Neutrophil (primary cell): ENCODE measurements around the gene PSMD12.
A peak's percentile ranks its signal among the peaks of the same experiment; 100 is the strongest.

ENCODE experiments used
- H3K27ac ChIP-seq: fragments of 200-600 bp; sonication (generic); 2 replicates; pipeline ENCODE4 v1.5.1; 2016; ENCODE audit warnings: mild to moderate bottlenecking, moderate library complexity
- H3K27me3 ChIP-seq: fragments of 200-600 bp; sonication (generic); 2 replicates; pipeline ENCODE4 v1.6.0; 2016; ENCODE audit warnings: mild to moderate bottlenecking
- H3K36me3 ChIP-seq: fragments of 200-600 bp; sonication (generic); 2 replicates; pipeline ENCODE4 v1.5.1; 2017
- H3K4me1 ChIP-seq, 2 experiments: fragments of 200-600 bp in 1 of 2; sonication (generic) in 1 of 2; 1 replicate in 1 of 2; 2 replicates in 1 of 2; pipeline versions ENCODE4 v1.5.1 to v1.6.1; 2013 to 2016; ENCODE audit warnings: low read depth in 1 of 2, low read length in 1 of 2, mild to moderate bottlenecking in 1 of 2, moderate library complexity in 1 of 2; ENCODE audit not compliant: control insufficient read depth in 1 of 2, insufficient read depth in 1 of 2
- H3K4me3 ChIP-seq, 2 experiments: fragments of 200-600 bp in 1 of 2; sonication (generic) in 1 of 2; 1 replicate in 1 of 2; 2 replicates in 1 of 2; pipeline ENCODE4 v1.5.1; 2013 to 2016; ENCODE audit warnings: low read depth in 1 of 2, low read length in 1 of 2, mild to moderate bottlenecking in 1 of 2, moderate library complexity in 1 of 2
- H3K9me3 ChIP-seq: fragments of 200-600 bp; sonication (generic); 2 replicates; pipeline ENCODE4 v1.5.1; 2016
- TF ChIP-seq, protein P1 (sequence below): fragments of 200-600 bp; sonication (generic); IDR thresholded peaks from 2 replicates; pipeline ENCODE4 v1.5.1; 2016; ENCODE audit warnings: antibody characterized with exemption

Gene PSMD12

DNA sequence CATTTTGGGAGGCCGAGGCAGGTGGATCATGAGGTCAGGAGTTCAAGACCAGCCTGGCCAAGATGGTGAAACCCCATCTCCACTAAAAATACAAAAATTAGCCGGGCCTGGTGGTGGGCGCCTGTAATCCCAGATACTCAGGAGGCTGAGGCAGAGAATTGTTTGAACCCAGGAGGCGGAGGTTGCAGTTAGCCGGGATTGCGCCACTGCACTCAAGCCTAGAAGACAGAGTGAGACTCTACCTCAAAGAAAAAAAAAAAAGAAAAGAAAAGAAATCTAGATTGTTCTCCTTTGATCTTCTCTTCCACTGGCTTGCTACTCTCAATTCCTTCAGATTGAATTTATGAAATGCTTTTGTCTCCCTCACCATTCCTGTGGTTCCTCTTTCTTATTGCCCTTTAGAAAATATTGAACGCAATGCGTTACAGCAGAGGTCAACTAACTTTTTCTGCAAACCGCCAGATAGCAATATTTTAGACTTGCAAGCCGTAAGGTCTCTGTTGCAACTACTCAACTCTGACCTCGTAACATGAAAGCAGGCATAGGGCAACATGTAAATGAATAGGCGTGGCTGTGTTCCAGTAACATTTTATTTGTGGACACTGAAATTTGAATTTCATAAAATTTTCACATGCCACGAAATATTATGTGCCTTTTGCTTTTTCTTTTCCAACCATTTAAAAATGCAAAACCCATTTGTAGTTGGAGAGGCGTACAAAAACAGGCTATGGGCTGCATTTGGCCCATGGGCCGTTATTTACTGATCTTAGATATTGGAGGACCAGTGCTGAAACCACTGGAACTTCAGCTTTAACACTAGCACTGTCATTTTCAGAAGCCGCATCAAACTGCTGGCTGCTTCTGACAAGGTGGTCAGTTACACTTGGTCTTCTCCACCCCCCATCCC lies 35.5 kb upstream of the PSMD12 start:
- Histone ChIP-seq H3K27me3 (no peaks in the 10 kb centered on the region), H3K36me3 (no peaks in the 10 kb centered on the region), H3K9me3 (no peaks in the 10 kb centered on the region), H3K27ac (peak overlapping the region; percentile 64), H3K4me3 (no peak overlapping the region), H3K4me1 (peaks cover 26 to 29% of the 10 kb centered on the region in 2 experiments)
- TF ChIP-seq, protein P1, sequence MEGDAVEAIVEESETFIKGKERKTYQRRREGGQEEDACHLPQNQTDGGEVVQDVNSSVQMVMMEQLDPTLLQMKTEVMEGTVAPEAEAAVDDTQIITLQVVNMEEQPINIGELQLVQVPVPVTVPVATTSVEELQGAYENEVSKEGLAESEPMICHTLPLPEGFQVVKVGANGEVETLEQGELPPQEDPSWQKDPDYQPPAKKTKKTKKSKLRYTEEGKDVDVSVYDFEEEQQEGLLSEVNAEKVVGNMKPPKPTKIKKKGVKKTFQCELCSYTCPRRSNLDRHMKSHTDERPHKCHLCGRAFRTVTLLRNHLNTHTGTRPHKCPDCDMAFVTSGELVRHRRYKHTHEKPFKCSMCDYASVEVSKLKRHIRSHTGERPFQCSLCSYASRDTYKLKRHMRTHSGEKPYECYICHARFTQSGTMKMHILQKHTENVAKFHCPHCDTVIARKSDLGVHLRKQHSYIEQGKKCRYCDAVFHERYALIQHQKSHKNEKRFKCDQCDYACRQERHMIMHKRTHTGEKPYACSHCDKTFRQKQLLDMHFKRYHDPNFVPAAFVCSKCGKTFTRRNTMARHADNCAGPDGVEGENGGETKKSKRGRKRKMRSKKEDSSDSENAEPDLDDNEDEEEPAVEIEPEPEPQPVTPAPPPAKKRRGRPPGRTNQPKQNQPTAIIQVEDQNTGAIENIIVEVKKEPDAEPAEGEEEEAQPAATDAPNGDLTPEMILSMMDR, result no peak

DNA sequence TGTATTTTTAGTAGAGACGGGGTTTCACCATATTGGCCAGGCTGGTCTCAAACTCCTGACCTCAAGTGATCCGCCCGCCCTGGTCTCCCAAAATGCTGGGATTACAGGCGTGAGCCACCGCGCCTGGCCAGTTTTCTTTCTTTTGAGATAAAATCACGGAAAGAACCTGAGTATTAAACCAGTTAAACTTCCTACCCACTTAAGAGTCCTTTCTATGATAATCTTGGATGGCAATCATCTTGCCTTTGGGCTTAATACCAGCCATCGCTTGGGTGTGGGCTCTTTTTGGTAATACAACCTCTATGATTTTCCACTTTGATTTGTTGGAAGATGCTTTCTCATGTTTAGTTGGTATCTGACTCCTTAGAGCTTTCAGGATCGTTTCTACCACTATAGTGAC lies 34.7 kb upstream of the PSMD12 start:
- TF ChIP-seq, protein P1, result no peak
- Histone ChIP-seq H3K27me3 (no peaks in the 10 kb centered on the region), H3K36me3 (no peaks in the 10 kb centered on the region), H3K9me3 (no peaks in the 10 kb centered on the region), H3K27ac (peak overlapping the region; percentile 64), H3K4me1 (peaks cover 26 to 29% of the 10 kb centered on the region in 2 experiments), H3K4me3 (no peak overlapping the region)

DNA sequence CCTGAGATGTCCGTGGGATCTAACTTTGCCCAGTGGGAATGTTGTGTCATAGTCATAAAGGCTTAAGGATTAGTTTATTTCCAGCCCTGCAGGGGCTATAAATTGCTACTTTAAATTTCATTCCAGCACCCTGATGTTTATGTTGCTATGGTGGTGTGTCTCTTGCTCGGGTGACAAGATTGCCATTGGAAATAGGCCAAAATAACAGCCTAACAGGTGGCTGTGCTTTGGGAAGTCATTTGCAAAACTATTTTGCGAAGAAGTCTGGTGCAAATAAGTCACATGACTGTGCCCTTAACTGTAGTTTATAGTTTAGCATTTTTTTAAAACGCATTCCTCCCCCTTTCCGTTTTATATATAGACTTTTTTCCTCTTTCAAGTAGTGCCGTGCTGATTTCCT lies 33.8 kb upstream of the PSMD12 start:
- TF ChIP-seq, protein P1, result no peak
- no peaks in the 10 kb centered on the region for H3K27me3 ChIP-seq
- no peak overlapping the region for H3K27ac ChIP-seq
- no peaks in the 10 kb centered on the region for H3K36me3 ChIP-seq
- H3K9me3 ChIP-seq, result no peaks in the 10 kb centered on the region
- H3K4me1 ChIP-seq, result peaks cover 26 to 29% of the 10 kb centered on the region in 2 experiments
- no peak overlapping the region for H3K4me3 ChIP-seq

DNA sequence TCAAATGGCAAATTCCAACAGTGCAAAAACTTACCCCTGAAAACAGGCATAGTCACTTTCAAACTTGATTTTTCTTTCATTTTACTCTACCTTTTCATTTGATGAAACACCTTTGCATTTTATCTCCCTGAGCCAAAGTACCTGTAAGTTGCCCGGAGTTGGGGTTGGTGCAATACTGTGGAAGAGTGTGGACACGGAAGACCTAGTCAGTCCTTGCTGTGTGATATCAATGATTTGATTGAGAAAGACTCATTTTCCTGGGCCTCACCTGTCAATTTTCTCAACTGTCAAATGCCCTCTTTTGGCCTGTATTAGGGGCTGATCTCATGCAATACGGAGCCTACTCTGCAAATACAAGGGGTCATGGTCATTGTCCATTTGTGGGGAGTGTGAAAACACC lies 33.3 kb upstream of the PSMD12 start:
- Histone ChIP-seq H3K27me3 (no peaks in the 10 kb centered on the region), H3K27ac (no peak overlapping the region), H3K4me1 (peaks cover 26 to 29% of the 10 kb centered on the region in 2 experiments), H3K36me3 (no peaks in the 10 kb centered on the region), H3K9me3 (no peaks in the 10 kb centered on the region), H3K4me3 (no peak overlapping the region)
- TF ChIP-seq, protein P1, result no peak

DNA sequence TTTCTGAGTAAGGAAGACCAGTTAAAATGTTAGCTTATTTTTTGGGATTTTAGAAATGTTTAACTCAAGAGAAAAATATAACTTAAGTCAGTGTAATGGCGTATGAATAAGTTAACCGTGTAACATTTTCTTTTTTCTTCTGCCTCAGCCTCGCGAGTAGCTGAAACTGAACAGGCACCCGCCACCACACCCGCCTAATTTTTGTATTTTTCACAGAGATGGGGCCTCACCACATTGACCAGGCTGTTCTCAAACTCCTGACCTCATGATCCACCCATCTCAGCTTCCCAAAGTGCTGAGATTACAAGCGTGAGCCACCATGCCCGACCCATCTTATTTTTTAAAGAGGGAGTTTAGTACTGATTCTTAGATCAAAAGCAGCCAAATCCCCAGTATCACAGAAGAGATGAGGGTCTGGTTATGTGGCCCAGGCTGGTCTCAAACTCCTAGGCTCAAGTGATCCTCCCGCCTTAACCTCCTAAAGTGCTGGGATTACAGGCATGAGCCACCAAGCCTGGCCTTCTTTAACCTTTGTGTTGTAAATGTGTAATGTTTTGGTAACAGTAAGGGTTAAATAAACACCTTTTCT lies 27.5 kb upstream of the PSMD12 start:
- H3K4me1 ChIP-seq, result no peaks in the 10 kb centered on the region
- no peaks in the 10 kb centered on the region for H3K9me3 ChIP-seq
- H3K27ac ChIP-seq, result no peak overlapping the region
- H3K27me3 ChIP-seq, result no peaks in the 10 kb centered on the region
- H3K36me3 ChIP-seq, result no peaks in the 10 kb centered on the region
- H3K4me3 ChIP-seq, result no peak overlapping the region
- TF ChIP-seq, protein P1, result no peak
